IMR-90 (cell line): Measurements from ENCODE around the gene IFIH1. TPM values are rescaled to one million over a fixed set of nuclear protein-coding genes. Genes with fewer than 3 reads are reported as not detected.

Experiments
- ATAC-seq: fragments of 200-7000 bp; cut with Tn5 transposase; 2 replicates; pipeline ENCODE4 v1.9.1; 2020; ENCODE audit warnings: low read depth, mild to moderate bottlenecking, moderate library complexity
- BruUV-seq: library from RNA; stranded (reverse); fragments of 400-500 nt; replicated peaks from 2 replicates; lab custom pipeline; 2021; lab: Mats Ljungman, UMichigan
- CTCF ChIA-PET: fragments of 300-600 bp; formaldehyde crosslinking; extraction: SDS; loops from one replicate; lab custom pipeline; 2021; ENCODE audit warnings: antibody characterized with exemption; lab: Yijun Ruan, JAX
- POLR2A ChIA-PET: fragments of 300-600 bp; sonication (Branson Sonifier 250); formaldehyde crosslinking; loops from one replicate; lab custom pipeline; 2022; ENCODE audit warnings: antibody characterized with exemption; ENCODE audit not compliant: unreplicated experiment; lab: Charles Lee
- DNase-seq: peaks from one replicate; pipeline ENCODE4 v3.0.0; 2013
- H2AFZ ChIP-seq: replicated peaks from 2 replicates; pipeline ENCODE3; 2013; ENCODE audit warnings: low read length, mild to moderate bottlenecking; ENCODE audit not compliant: poor library complexity
- H2AK5ac ChIP-seq: 2 replicates; pipeline ENCODE4 v1.6.1; 2013; ENCODE audit warnings: low read depth, low read length, inconsistent platforms
- H2AK9ac ChIP-seq: replicated peaks from 2 replicates; pipeline ENCODE3; 2013; ENCODE audit warnings: mild to moderate bottlenecking, low read depth, low read length, moderate library complexity; ENCODE audit not compliant: poor library complexity
- H2BK120ac ChIP-seq: 2 replicates; pipeline ENCODE4 v1.6.1; 2013; ENCODE audit warnings: low read depth, low read length, inconsistent platforms
- H2BK15ac ChIP-seq: 3 replicates; pipeline ENCODE4 v1.6.1; 2013; ENCODE audit warnings: low read depth, low read length, inconsistent platforms
- H2BK20ac ChIP-seq: 2 replicates; pipeline ENCODE4 v1.6.1; 2013; ENCODE audit warnings: low read depth, mild to moderate bottlenecking, inconsistent platforms, low read length, moderate library complexity
- H2BK5ac ChIP-seq: 2 replicates; pipeline ENCODE4 v1.6.1; 2013; ENCODE audit warnings: mild to moderate bottlenecking, low read depth, low read length, inconsistent platforms; ENCODE audit not compliant: poor library complexity, severe bottlenecking
- H3K14ac ChIP-seq: replicated peaks from 2 replicates; pipeline ENCODE4 v1.6.1; 2013; ENCODE audit warnings: low read depth, low read length, inconsistent platforms
- H3K18ac ChIP-seq: 2 replicates; pipeline ENCODE4 v1.6.1; 2013; ENCODE audit warnings: low read depth, low read length, control low read depth
- H3K23ac ChIP-seq: 2 replicates; pipeline ENCODE4 v1.6.1; 2013; ENCODE audit warnings: low read depth, low read length, inconsistent platforms
- H3K27ac ChIP-seq: 2 replicates; pipeline ENCODE4 v1.5.1; 2013; ENCODE audit warnings: mild to moderate bottlenecking, control low read depth, low read length; ENCODE audit not compliant: insufficient read depth
- H3K27me3 ChIP-seq: 2 replicates; pipeline ENCODE4 v1.6.1; 2013; ENCODE audit warnings: low read length; ENCODE audit not compliant: control insufficient read depth, insufficient read depth
- H3K36me3 ChIP-seq: 2 replicates; pipeline ENCODE4 v1.6.1; 2013; ENCODE audit warnings: low read length, mixed read lengths; ENCODE audit not compliant: control insufficient read depth, insufficient read depth
- H3K4ac ChIP-seq: 2 replicates; pipeline ENCODE4 v1.6.1; 2013; ENCODE audit warnings: low read depth, low read length, inconsistent platforms
- H3K4me1 ChIP-seq: 2 replicates; pipeline ENCODE4 v1.6.1; 2013; ENCODE audit warnings: low read length, mixed read lengths; ENCODE audit not compliant: control insufficient read depth, insufficient read depth
- H3K4me2 ChIP-seq: 2 replicates; pipeline ENCODE4 v1.6.1; 2013; ENCODE audit warnings: low read depth, mild to moderate bottlenecking, control low read depth, low read length, moderate library complexity
- H3K4me3 ChIP-seq: 2 replicates; pipeline ENCODE4 v1.5.1; 2013; ENCODE audit warnings: low read depth, mild to moderate bottlenecking, control low read depth, low read length, moderate library complexity; ENCODE audit not compliant: insufficient read depth
- H3K56ac ChIP-seq: 2 replicates; pipeline ENCODE4 v1.6.1; 2013; ENCODE audit warnings: low read length, inconsistent platforms; ENCODE audit not compliant: insufficient read depth; ENCODE audit errors: extremely low read depth
- H3K79me1 ChIP-seq, 2 experiments: 2 replicates each; pipeline ENCODE4 v1.6.1; 2013; ENCODE audit warnings: low read length in 2 of 2, inconsistent platforms in 1 of 2, low read depth in 1 of 2
- H3K9ac ChIP-seq: 2 replicates; pipeline ENCODE4 v1.6.1; 2013; ENCODE audit warnings: low read depth, low read length, control low read depth
- H3K9me1 ChIP-seq: 2 replicates; pipeline ENCODE4 v1.6.1; 2013; ENCODE audit warnings: low read length, inconsistent platforms; ENCODE audit not compliant: insufficient read depth
- H3K9me3 ChIP-seq: 2 replicates; pipeline ENCODE4 v1.6.1; 2013; ENCODE audit warnings: low read length; ENCODE audit not compliant: control insufficient read depth, insufficient read depth
- H4K20me1 ChIP-seq: 2 replicates; pipeline ENCODE4 v1.6.1; 2013; ENCODE audit warnings: low read length, inconsistent platforms; ENCODE audit not compliant: insufficient read depth
- H4K5ac ChIP-seq: 2 replicates; pipeline ENCODE4 v1.6.1; 2013; ENCODE audit warnings: mild to moderate bottlenecking, low read depth, low read length, control low read depth
- H4K8ac ChIP-seq, 2 experiments: 2 replicates each; pipeline ENCODE4 v1.6.1; 2013; ENCODE audit warnings: low read depth in 2 of 2, low read length in 2 of 2, control low read depth in 1 of 2, inconsistent platforms in 1 of 2
- H4K91ac ChIP-seq: 2 replicates; pipeline ENCODE4 v1.6.1; 2013; ENCODE audit warnings: low read depth, low read length, inconsistent platforms; ENCODE audit not compliant: insufficient read depth
- CEBPB ChIP-seq: IDR thresholded peaks from 2 replicates; pipeline ENCODE4 v1.6.1; 2012; ENCODE audit warnings: low read depth, low read length, improper control_type of control experiment
- CTCF ChIP-seq: conservative IDR thresholded peaks from 2 replicates; pipeline ENCODE4 v1.5.1; 2012; ENCODE audit warnings: mild to moderate bottlenecking, low read depth, low read length, improper control_type of control experiment
- WGBS, 2 experiments: methylation state at CpG; one replicate each; pipeline versions ENCODE4 v1.1.5 to v1.1.7; 2013; ENCODE audit warnings: missing lambda C conversion rate in 2 of 2; ENCODE audit not compliant: insufficient read length in 1 of 2; ENCODE audit errors: extremely low coverage in 2 of 2; 5-methylcytosine and 5-hydroxymethylcytosine counted together
- dilution Hi-C: fragments of 300-500 bp; cut with HindIII; formaldehyde crosslinking; loops from one replicate; pipeline ENCODE4 v1.14.3; 2018; ENCODE audit warnings: low sequenced_read_pairs; ENCODE audit not compliant: unreplicated experiment
- in situ Hi-C: fragments of 300-500 bp; cut with MboI; formaldehyde crosslinking; loops from 3 replicates; pipeline ENCODE4 v1.14.3; 2019; ENCODE audit warnings: low sequenced_read_pairs, inconsistent platforms, mixed read lengths
- intact Hi-C: fragments of 100-400 bp; cut with micrococcal nuclease; formaldehyde crosslinking; loops from 2 replicates; pipeline ENCODE4 v1.10.0; 2022
- polyA plus RNA-seq, 3 experiments: library from polyadenylated mRNA; depleted of rRNA; stranded (reverse); fragments of >200 nt; gene quantifications; 2 replicates each; pipeline ENCODE4 v1.2.3, GENCODE V29; 2012; ENCODE audit warnings: low replicate concordance in 1 of 3
- total RNA-seq: library from RNA; depleted of rRNA; stranded (reverse); fragments of >200 nt; gene quantifications from 2 replicates; pipeline ENCODE4 v1.2.3, GENCODE V29; 2012

The IFIH1 gene
- total and polyA plus RNA-seq, 2 of the 4 experiments (the other 2 are of a cell fraction), result 1.3 to 1.4 TPM

DNA sequence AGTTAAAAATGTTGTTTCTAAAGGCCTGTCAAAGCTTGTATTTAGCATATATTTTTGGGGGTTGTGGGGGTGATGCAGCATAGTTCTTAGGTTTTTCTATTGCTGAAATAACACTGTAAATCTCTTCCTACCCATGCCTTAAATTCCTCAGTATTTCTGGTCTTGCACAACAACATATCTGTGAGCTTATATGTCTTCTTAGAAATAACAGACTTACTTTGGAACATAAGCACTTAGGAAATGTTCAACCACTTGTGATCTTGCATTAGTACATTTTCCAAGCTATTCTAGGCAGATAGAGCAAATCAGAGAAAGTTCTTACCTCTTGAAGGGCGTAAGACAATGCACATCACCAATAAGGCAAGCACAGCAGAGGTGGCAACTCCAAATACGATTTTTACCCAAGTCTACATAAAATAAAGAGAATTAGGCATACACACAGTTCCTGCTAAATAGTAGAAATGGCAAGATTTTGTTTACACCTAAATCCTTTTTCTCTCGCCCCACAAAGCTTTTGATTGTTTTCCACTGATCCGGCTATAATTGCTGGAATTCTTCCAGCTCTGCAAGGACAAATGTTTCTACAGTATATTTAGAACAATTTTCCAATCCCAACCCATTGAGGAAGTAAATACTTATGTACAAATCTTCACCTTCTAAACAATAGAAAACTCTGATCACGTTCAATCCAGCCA, 75.8 kb downstream of the IFIH1 start:
- peak overlapping the region; percentile 91 for H3K4me2 ChIP-seq
- intact Hi-C loops (loop anchor here (5.0 kb wide), 2 partner anchors 45 to 170 kb away; partner anchors contain the start of gene DPP4), in situ Hi-C loops (no loop called here), dilution Hi-C loops (no loop called here)
- H3K36me3 ChIP-seq, result peaks cover 6% of the 10 kb centered on the region
- H2AK5ac ChIP-seq, result peak overlapping the region; percentile 35; the same call in 1 of the 2 replicates
- H4K5ac ChIP-seq, result peak overlapping the region; percentile 96
- peaks cover 16% of the 10 kb centered on the region for H3K4me1 ChIP-seq
- peak overlapping the region; percentile 89 for H4K91ac ChIP-seq
- no peak overlapping the region for H2AFZ ChIP-seq
- H3K27me3 ChIP-seq, result no peaks in the 10 kb centered on the region
- H3K4me3 ChIP-seq, result peak overlapping the region; percentile 72
- peak overlapping the region; percentile 85 for H3K23ac ChIP-seq
- ChIA-PET CTCF (interaction anchor here (0.6 to 3.4 kb wide), 6 partner anchors 22 to 1147 kb away, joined by 3 to 9 read pairs (median 4); no protein-coding TSS in a partner anchor), POLR2A (interaction anchor here (0.6 to 1.2 kb wide), 4 partner anchors 10 to 46 kb away, joined by 3 to 7 read pairs (median 4); no protein-coding TSS in a partner anchor)
- peak overlapping the region; percentile 45 to 94 for H4K8ac ChIP-seq
- H3K9me3 ChIP-seq, result no peaks in the 10 kb centered on the region
- H3K4ac ChIP-seq, result peak overlapping the region; percentile 83
- no CpG with 5 or more reads among the region's 5 CpGs for WGBS, 2 experiments
- peaks cover 14 to 19% of the 10 kb centered on the region in 2 experiments for H3K79me1 ChIP-seq
- H4K20me1 ChIP-seq, result no peaks in the 10 kb centered on the region
- peak overlapping the region; percentile 98 for H3K27ac ChIP-seq
- H3K9ac ChIP-seq, result peak overlapping the region; percentile 97
- H2BK120ac ChIP-seq, result peak overlapping the region; percentile 96
- H3K56ac ChIP-seq, result peak overlapping the region; percentile 88
- H2BK15ac ChIP-seq, result peak overlapping the region; percentile 17; the same call in 2 of the 3 replicates
- no peak overlapping the region for H2AK9ac ChIP-seq
- DNase-seq, result peak; percentile 88
- TF ChIP-seq CEBPB (peak; percentile 98), CTCF (no peak)
- BruUV-seq, result TSS peak; percentile 86
- H3K18ac ChIP-seq, result peak overlapping the region; percentile 97
- peak overlapping the region; percentile 86 for H3K14ac ChIP-seq
- ATAC-seq, result peak; percentile 60
- peaks cover 11% of the 10 kb centered on the region for H3K9me1 ChIP-seq
- peak overlapping the region; percentile 89; the same call in 1 of the 2 replicates for H2BK20ac ChIP-seq
- peak overlapping the region; percentile 97 for H2BK5ac ChIP-seq
